Right ventricle myocardium inferior (tissue), 1 donor: Measurements from ENCODE around the gene RAB19. TPM values are rescaled to one million over a fixed set of nuclear protein-coding genes. Genes with fewer than 3 reads are reported as not detected.
"Not testable (repeated sequence)": the region's sequence is repeated elsewhere in the genome, so short reads cannot be mapped to it uniquely, and the experiment has no call there.

Experiments used
- ATAC-seq: fragments of 200-7000 bp; cut with Tn5 transposase; one replicate; pipeline ENCODE4 v1.9.1; 2020; ENCODE audit warnings: mild to moderate bottlenecking, moderate library complexity
- DNase-seq: peaks from one replicate; pipeline ENCODE4 v3.0.0; 2021; ENCODE audit errors: missing footprints
- intact Hi-C: fragments of 100-400 bp; cut with DNase I; formaldehyde crosslinking; loops from one replicate; pipeline ENCODE4 v1.11.0; 2022
- total RNA-seq: library from RNA; stranded (reverse); fragmentation: NEBNext Ultra II Directional; extraction: Animal tissue kit (Norgen Biotek cat#: 25700); gene quantifications from one replicate; pipeline ENCODE4 v1.2.1, GENCODE V29; 2021
- donor health status: DM: no; HTN: yes; CAD: no; lungs with severe emphysema.

RAB19 gene
- total RNA-seq, 1 donor from 2014 or later = not detected

DNA sequence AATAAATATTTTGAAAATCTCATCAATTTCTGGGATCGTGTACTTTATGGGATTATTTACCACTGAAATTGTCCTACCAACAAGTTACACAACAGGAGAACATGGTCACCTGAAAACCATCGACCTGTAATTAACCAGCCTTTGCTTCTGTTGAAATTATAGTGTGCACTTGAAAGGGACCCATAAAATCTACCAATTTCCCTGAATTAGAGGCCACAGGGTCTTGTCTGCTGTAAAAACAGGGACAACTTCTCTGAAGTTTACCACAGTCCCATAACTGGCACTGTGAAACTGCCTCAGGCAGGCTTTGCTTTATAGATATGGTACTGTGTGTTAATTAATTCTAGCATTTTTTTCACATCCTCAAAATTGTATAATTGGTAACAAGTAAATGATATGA is 37.7 kb downstream of the RAB19 start:
- no peak for ATAC-seq
- intact Hi-C loops = no loop called here

GRCh38 chr7:140446467-140446866 is 42.6 kb downstream of the RAB19 start:
- intact Hi-C loops = no loop called here

More for the DNA sequence above, 37.7 kb downstream of the RAB19 start:
- no peak for DNase-seq

DNA sequence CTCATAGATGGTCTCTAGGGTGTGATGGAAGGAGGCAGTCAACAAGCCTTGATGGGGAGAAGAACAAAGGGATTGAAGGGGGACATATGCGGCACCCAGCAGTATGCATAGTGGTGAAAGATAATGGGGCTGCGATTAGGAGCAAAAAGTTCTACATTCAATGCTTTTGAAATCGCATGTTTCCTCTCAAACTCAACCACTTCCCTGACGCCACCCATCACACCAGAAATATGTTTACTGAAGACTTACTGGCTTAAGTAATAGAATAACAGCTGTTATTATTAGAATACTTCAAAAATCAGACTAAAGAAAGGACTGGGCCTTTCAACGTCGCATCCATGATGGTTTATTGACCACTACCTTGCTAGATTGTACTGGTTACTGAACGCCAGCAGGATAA is 44.0 kb downstream of the RAB19 start:
- intact Hi-C loops = no loop called here

More at GRCh38 chr7:140446467-140446866, 42.6 kb downstream of the RAB19 start:
- no peak for ATAC-seq
- no peak for DNase-seq

GRCh38 chr7:140448781-140449480 is 45.1 kb downstream of the RAB19 start:
- no peak for DNase-seq
- intact Hi-C loops = no loop called here
- ATAC-seq = no peak

More for the DNA sequence above, 44.0 kb downstream of the RAB19 start:
- ATAC-seq = no peak
- no peak for DNase-seq

- intact Hi-C loops = no loop called here
- no peak for ATAC-seq
- no peak for DNase-seq
Measured at GRCh38 chr7:140451716-140452115, 47.9 kb downstream of the RAB19 start.

GRCh38 chr7:140453273-140453672 is 49.4 kb downstream of the RAB19 start:
- intact Hi-C loops = no loop called here
- DNase-seq (no peak), ATAC-seq (no peak)

GRCh38 chr7:140453785-140454656 is 50.2 kb downstream of the RAB19 start:
- ATAC-seq, DNase-seq, intact Hi-C loops: not testable (repeated sequence)

- no peak for ATAC-seq
- no peak for DNase-seq
- intact Hi-C loops = no loop called here
Measured at GRCh38 chr7:140454657-140455015, 50.8 kb downstream of the RAB19 start.

GRCh38 chr7:140455743-140456142 is 51.9 kb downstream of the RAB19 start:
- ATAC-seq (no peak), DNase-seq (no peak)
- intact Hi-C loops = no loop called here

DNA sequence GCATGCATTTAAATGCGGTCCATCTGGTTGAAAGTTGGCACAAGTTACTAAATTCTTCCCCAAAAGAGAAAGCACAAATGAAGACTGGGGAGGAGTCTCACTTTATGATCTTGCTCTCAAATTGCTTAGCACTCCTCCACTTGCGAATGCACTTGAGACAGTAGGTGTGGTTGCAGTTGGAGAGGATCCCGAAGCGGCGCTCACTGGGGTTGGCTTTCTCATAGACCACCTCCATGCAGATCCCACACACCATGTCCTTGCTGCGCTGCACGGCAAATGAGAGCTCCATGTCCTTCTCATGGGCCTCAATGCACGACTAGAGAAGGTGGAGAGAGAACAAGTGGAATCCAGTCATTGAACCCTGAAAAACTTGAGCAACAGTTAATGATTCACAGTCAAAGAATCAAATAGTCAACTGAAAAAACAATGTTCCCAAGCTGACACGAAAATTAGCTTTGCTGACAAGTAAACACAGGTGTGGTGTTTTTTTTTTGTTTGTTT is 52.7 kb downstream of the RAB19 start:
- intact Hi-C loops = no loop called here
- no peak for ATAC-seq
- DNase-seq = no peak

DNA sequence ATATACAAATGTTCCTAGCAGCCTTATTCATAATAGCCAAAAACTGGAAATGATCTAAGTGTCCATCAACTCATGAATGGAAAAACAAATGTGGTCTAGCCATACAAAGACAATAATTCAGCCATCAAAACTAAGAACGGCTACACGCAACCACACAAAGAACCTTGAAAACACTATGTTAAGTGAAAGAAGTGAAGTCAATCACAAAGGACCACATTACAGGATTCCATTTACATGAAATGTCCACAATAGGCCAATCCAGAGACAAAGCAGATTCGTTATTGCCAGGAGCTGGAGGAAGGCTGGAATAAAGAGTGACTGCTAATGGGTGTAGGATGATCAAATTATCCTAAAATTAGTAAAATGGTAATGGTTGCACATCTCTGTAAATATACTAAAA is 54.3 kb downstream of the RAB19 start:
- intact Hi-C loops = no loop called here
- DNase-seq (no peak), ATAC-seq (no peak)

DNA sequence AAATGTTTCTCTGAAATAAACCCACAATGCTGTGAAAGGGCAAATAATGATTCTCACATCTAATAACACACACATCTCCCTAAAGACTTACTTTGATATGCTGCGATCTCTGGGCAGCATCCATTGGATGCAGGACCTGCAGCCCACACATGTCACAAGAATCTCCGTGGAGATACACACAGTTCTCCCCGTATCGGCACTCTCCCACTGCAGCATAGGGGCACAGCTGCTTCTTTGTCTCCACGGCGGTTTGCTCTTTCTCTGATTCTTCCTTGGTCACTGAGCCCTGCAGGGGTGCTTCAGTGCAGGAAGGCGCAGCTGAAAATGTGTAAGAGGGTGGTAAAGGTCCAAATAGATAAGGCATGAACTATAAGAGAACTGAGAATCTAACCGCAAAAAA is 55.1 kb downstream of the RAB19 start:
- DNase-seq (no peak), ATAC-seq (no peak)
- intact Hi-C loops = no loop called here

DNA sequence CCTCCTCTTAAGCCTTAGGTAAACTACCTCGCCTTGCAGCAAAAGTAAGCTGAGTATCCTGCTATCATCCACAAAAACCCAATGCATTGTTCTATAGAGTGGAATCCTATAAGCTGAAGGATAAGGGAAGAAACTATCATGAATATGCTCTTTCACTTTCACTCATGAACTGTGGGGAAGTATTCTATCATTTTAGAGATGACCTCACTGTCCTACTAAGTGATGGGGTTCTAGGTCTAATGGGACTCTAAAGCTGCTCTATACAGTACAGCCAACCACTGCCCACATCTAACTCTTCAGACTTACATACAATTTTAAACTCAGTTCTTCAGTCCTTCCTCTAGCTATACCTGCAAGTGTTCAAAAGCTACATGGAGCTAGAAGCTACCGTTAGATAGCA is 59.3 kb downstream of the RAB19 start:
- intact Hi-C loops = no loop called here
- no peak for DNase-seq
- no peak for ATAC-seq

DNA sequence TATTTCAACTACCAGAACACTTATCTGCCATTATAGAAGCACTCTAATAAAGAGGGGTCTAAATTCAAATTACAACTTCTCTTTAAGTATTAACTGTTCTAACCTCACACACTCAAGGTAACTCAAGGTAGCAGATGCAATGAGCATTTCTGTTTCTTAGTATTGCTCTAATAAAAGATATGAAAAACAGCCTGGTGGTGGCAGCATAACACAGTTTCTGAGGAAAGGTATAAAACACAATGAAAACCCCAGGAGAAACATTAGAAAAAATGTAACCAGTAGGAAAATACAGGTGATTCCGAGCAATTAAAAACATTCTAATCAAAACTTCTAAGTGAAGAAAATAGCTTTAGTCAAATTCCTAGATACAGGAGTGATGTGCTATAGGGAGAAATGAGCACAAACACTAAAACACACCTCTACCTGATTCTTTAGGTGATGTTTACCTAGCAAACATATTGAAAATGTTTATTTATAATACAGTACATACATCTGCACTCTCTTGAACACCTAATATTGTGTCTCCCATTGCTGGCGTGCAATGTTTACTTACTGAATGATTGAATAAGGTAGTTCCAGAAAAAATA is 72.0 kb downstream of the RAB19 start:
- intact Hi-C loops = loop anchor here (2.0 kb wide), 1 partner anchor 177 kb away; no protein-coding TSS in a partner anchor
- no peak for DNase-seq
- no peak for ATAC-seq

DNA sequence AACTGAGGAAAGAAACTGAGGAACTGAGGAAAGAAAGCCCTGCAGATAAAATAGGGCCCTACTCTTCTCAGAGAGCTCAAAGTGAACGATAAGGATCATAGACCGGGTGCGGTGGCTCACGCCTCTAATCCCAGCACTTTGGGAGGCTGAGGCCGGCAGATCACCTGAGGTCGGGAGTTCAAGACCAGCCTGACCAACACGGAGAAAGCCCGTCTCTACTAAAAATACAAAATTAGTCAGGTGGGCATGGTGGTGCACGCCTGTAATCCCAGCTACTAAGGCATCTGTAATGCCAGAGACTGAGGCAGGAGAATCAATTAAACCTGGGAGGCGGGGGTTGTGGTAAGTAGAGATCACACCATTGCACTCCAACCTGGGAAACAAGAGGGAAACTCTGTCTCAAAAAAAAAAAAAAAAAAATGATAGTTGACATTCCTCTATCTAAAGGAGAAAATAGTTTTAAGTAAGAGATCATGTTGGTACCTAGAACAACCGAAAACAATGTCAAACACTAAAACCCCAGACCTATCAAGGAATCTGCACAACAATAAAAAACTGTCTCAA is 72.9 kb downstream of the RAB19 start:
- DNase-seq (no peak), ATAC-seq (no peak)
- intact Hi-C loops = no loop called here
